HuH-7.5 (cell line): ENCODE data around the gene MEST.
"Not testable (repeated sequence)": the region's sequence is repeated elsewhere in the genome, so short reads cannot be mapped to it uniquely, and the experiment has no call there.

Experiments used
- DNase-seq: peaks from one replicate; pipeline ENCODE4 v3.0.0; 2011; ENCODE audit warnings: low spot score

Gene MEST

DNA sequence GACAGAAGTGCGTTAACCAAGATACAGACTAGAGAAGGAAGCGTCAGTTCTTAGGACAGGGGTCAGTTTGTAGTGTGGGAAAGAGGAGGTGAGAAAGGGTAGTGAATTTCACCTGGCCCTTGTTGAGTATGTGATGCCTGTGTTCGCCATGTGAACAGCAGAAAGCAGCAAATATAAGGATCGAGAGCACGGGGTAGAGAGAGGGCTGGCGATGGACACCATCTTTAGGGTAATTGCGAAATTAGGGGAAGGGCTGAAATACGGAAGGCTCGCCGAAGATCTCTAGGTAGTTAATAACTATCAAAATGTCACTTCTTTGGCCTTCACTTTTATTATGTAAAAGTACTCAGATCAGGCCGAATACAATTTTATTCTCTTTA lies 6.2 kb upstream of the MEST start:
- no peak for DNase-seq

DNA sequence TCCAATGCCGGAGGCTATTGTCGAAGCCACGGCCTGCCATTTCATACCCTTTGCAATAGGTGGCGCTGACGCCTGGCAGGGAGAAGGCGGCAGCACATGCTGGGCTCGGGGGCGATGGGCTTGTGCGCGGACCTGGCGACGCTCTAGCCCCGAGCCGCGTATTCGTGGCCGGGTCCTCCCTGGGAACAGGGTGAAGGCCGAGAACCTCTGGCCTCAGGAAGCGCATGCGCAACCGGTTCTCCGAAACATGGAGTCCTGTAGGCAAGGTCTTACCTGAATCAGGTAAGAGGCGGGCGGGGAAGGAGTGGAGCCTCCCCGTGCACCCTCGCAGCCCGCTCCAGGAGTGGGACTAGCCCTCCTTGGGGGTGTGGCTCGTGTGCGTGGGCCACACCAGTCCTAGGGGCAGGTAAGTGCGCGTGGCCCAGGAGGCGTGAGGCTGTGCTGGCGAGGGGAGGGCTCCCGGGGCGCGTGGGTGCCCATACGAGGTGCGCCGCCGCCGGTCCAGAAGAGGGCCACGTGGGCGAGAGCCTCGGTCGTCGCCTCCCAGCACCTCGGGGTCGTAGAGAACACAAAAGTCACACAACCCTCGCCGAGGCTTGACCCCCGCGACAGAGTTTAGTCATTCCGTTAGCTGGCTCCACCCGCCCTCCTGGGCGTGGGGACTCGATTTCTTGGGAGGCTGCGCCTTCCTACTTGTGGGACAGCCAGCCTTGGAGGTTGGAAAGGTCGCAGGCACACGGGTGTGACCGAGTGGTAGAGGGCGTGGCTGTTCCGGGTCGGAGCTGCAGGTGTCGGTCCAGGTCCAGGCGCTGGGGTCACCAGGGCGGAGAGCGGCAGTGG lies 5.6 kb upstream of the MEST start:
- peak; percentile 78 for DNase-seq

GRCh38 chr7:130486954-130487436 lies 4.9 kb upstream of the MEST start:
- DNase-seq, result no peak

- no peak for DNase-seq
Measured at GRCh38 chr7:130488392-130489139, 3.3 kb upstream of the MEST start.

DNA sequence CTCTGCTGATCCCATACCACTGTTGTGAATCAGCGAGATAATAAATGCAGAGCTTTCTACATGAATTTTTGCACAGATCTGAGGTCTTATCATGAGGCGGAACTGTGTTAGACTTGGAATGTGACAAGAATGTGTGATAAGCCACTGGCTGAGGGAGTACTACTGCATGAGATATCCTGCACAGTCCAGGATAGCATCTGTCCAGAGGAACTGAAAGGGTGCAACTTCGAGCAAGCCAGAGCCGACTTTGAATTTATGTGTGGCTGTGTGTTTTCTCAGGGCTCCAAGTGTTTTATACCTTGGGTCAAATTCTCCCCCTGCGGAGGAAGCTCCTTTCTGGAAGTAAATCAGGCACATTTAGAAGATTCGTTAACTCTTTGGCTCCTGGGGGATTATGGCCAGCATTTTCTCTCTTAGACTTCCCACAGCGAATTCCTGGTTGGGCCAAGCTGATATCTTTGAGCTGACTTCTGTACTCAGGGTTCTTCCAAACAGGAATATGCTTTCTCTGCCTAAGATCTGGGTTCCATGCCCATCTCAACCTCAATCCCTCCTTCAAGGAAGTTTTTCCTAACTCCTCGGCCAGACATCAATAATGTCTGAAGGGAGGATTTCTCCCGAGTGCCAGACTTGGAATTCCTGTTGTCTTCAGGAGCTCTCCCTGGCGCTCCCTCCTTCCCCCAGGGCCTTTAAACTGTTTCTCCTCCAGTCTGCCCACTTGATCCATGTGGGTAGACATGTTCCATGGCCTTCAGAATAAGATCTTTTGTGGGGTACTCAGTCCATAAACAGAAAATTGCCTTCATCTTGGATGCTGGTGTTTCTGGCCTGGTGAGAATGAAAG lies 2.5 kb upstream of the MEST start:
- no peak for DNase-seq

- DNase-seq, result no peak
Measured at GRCh38 chr7:130490311-130490791, 1.5 kb upstream of the MEST start.

GRCh38 chr7:130490888-130491804 lies 739 bp upstream of the MEST start:
- DNase-seq, result peak; percentile 77

DNA sequence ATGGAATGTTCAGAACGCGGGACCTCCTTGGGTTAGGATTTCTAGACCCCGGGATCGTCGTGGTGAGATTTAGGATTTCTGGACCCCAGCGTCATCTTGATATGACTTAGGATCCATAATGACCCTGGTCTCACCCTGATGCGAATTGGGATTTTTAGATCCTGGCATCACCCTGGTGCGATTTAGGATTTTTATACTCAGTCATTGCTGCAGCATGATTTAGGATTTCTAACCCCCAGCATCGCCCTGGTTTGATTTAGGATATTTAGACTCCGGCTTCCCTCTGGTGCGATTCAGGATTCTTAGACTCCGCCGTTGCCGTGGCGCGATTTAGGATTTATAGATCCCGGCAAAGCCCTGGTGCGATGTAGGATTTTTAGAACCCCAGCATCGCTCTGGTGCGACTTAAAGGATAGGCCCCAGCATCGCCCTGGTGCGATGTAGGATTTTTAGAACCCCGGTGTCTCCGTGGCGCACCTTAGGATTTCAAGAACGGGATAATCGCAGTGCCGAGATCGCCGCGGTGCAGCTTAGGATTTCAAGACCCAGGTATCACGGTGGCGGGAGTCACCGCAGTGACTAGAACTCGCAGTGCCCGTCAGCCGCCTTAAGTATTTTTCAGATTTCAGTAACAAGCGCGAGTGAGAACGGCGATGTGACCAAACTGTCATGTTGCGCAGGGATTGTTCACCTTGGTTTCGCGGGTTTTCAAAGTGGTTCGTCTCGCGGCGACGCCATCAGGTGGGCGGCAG lies 814 bp downstream of the MEST start:
- DNase-seq, result no peak

DNA sequence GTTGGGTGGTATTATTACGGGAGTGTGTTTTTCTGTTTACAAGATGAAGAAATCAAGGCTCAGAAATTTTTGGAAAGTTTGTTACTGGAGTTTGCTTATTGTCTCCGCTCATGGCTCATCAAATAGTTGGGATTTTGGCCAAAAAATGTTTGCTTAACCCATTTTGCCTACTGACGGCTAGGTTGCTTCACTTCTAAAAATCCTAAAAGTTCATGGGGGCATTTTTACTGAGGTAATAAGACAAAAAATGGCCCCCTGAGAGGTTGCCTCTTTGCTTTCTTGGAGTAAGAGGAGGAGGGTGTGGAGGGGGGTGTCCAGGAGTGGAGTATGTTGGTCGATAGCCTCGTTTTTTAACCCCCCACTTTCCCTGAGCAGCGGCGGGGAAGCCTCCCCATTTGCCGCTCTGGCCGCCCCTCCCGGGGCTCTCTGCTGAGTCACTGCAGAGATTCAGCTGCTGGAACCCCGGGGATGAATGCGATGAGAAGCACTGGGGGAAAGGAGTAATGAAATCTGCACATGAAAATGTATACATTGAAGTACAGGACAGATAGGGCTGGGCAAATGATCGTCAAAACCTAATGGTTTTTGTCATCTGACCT lies 1.5 kb downstream of the MEST start:
- DNase-seq, result no peak

- no peak for DNase-seq
Measured at GRCh38 chr7:130494431-130494858, 2.6 kb downstream of the MEST start.

- no peak for DNase-seq
Measured at GRCh38 chr7:130500463-130500862, 8.6 kb downstream of the MEST start.

DNA sequence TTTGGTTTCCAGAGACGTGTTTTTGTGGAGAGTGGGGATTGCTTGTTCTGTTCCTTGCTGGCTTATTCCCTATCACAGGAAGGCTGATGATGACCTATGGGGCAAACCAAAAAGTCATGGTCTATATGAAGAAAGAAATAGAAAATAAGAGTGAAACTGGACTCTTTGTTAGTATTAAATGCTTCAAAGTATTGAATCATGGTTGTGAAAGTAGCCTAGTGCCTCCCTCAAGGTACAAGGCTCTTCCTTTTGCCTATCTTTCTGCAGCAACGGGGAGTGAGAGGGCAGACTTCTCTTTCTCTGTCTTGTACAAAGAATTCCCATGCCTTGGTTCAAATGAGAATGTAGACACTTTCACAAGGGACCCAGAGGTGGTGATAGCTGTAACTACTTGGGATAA lies 9.0 kb downstream of the MEST start:
- no peak for DNase-seq

DNA sequence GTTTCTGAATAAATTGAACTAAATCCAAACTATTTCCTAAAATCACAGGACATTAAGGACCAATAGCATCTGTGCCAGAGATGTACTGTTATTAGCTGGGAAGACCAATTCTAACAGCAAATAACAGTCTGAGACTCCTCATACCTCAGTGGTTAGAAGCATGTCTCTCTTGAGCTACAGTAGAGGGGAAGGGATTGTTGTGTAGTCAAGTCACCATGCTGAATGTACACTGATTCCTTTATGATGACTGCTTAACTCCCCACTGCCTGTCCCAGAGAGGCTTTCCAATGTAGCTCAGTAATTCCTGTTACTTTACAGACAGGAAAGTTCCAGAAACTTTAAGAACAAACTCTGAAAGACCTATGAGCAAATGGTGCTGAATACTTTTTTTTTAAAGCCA lies 13.9 kb downstream of the MEST start:
- no peak for DNase-seq

GRCh38 chr7:130506358-130506757 lies 14.5 kb downstream of the MEST start:
- no peak for DNase-seq

GRCh38 chr7:130512038-130512437 lies 20.2 kb downstream of the MEST start:
- DNase-seq, result not testable (repeated sequence)

- no peak for DNase-seq
Measured at GRCh38 chr7:130513447-130513846, 21.6 kb downstream of the MEST start.

DNA sequence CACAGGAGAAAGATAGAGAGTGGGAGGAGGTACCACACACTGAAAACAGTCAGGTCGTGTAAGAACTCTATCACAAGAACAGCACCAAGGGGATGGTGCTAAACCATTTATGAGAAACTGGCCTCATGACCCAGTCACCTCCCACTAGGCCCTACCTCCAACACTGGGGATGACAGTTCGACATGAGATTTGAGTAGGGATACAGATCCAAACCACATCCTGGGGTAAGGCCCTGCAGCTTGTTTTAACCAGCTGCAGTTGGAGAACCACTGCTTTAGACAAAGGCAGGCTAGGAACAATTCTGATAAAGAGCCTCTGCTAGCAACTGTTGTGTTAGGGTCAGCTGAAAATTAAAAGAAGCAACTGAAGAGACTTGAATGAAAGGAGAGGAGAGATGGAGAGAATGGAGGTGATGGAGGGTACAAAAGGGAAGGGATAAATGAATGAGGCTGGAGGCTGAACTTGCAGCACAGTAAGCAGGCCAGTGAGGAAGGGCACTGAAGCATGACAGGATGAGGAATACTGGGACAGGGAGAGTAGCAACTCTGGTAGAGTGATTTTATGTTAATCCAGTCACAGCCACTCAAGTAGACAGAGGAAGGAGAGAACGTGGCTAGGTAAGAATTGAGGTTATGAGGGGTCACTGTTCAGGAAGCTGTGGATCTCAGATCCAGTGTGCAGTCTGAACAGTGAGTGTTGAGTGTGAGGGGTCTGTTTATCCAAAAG lies 23.6 kb downstream of the MEST start:
- no peak for DNase-seq

DNA sequence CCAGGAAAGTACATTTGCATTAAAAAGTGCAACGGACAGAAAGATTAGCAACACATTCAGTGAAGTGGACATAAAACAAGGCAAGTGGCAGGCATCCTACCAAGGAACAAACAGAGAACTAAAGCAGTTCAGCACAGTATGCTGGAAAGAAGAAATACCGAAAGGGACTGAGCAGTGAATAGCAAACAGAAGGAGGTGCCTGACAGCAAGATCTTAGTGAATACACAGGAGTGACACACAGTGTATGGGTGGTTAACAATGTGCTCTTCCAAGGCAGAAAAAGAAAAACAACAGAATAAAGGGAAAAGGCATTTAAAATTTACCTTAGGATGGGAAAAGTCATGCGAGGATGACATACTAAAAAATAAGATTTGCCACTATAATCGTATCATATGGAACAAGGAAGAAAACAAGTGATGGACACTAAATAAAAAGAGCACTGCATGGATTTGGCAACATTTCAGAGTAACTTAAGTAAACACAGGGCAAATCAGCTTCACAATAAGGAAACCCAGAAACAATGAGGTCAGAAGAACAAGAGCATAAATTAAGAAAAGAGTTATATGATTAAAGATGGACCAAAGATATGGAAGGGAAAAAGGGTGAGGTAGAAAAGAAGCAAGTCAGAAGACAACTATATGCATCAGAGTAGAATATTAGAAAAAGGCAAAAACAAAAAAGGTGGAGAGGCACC lies 29.5 kb downstream of the MEST start:
- no peak for DNase-seq
